ENCODE data around the gene MUL1.

DNA sequence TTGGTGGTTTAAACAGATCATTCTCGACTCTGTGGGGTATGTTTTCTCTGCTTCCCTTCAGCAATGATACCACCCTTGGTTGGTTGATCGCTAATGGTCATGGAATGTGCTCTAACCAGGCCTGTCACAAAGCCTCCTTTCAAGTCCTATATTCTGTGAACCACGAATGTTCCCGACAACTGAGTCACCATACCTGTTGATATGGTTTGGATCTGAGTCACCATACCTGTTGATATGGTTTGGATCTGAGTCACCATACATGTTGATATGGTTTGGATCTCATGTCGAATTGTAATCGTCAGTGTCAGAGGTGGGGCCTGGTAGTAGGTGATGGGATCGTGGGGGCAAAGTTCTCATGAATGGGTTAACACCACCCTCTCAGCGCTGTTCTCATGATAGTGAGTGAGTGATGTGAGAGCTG is 11.7 kb downstream of the MUL1 start:
- TF ChIP-seq POLR2A (IDR thresholded peaks at IDR 0.05): no peak
- TF ChIP-seq, protein P1, sequence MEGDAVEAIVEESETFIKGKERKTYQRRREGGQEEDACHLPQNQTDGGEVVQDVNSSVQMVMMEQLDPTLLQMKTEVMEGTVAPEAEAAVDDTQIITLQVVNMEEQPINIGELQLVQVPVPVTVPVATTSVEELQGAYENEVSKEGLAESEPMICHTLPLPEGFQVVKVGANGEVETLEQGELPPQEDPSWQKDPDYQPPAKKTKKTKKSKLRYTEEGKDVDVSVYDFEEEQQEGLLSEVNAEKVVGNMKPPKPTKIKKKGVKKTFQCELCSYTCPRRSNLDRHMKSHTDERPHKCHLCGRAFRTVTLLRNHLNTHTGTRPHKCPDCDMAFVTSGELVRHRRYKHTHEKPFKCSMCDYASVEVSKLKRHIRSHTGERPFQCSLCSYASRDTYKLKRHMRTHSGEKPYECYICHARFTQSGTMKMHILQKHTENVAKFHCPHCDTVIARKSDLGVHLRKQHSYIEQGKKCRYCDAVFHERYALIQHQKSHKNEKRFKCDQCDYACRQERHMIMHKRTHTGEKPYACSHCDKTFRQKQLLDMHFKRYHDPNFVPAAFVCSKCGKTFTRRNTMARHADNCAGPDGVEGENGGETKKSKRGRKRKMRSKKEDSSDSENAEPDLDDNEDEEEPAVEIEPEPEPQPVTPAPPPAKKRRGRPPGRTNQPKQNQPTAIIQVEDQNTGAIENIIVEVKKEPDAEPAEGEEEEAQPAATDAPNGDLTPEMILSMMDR (IDR thresholded peaks at IDR 0.05): no peak

Data from adrenal gland (tissue), 5 donors.